Urinary bladder (tissue), 4 donors: ENCODE data around the gene FBXO34. TPM values are rescaled to one million over a fixed set of nuclear protein-coding genes. Genes with fewer than 3 reads are reported as not detected.
A peak's percentile ranks its signal among the peaks of the same experiment; 100 is the strongest.
"Not testable (repeated sequence)": the region's sequence is repeated elsewhere in the genome, so short reads cannot be mapped to it uniquely, and the experiment has no call there.

Source experiments
- DNase-seq: peaks from one replicate; pipeline ENCODE4 v3.0.0-alpha.2; 2015; ENCODE audit errors: extremely low spot score
- H3K27ac ChIP-seq: one replicate; pipeline ENCODE4 v1.5.1; 2013; ENCODE audit warnings: low read depth, mild to moderate bottlenecking, moderate library complexity
- H3K36me3 ChIP-seq: one replicate; pipeline ENCODE4 v1.6.1; 2013; ENCODE audit warnings: mild to moderate bottlenecking, moderate library complexity; ENCODE audit not compliant: insufficient read depth
- H3K4me1 ChIP-seq: one replicate; pipeline ENCODE4 v1.6.1; 2013; ENCODE audit warnings: mild to moderate bottlenecking, moderate library complexity; ENCODE audit not compliant: insufficient read depth
- H3K4me3 ChIP-seq: one replicate; pipeline ENCODE4 v1.5.1; 2013; ENCODE audit warnings: low read depth, low read length
- WGBS: extraction: QIAGEN DNeasy Blood & Tissue Kit; methylation state at CpG from one replicate; pipeline ENCODE4 v1.1.7; 2013; 5-methylcytosine and 5-hydroxymethylcytosine counted together
- polyA plus RNA-seq: library from polyadenylated mRNA; stranded (reverse); fragments of 200-250 nt; gene quantifications from one replicate; pipeline ENCODE4 v1.2.3, GENCODE V29; 2013
- total RNA-seq: library from RNA; depleted of rRNA; stranded (reverse); fragments of >200 nt; gene quantifications from one replicate; pipeline ENCODE4 v1.2.3, GENCODE V29; 2014
- donor health status: healthy with polysubstance abuse.
- donor health status: healthy.

FBXO34 gene
- total and polyA plus RNA-seq, 2 donors: 12.1 to 39.0 TPM

DNA sequence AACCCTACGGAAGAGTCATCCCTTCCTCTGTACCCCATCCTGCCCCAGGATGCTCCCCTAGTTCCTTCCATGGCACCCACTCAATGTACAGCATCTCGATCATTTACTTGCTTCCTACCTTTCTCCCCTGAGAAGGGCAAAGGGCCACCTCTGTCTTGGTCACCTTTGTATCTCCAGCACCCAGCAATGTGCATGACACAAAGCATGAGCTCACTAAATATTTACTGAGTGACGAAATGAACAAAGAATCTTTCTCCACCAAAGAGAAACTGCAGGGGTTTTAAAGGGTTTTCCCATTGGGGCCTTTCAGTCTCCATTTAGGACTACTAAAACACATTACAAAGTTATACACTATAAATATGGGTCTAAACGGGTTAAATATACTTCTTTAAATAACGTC, 109.8 kb downstream of the FBXO34 start:
- Histone ChIP-seq H3K4me1 (no peaks in the 10 kb centered on the region), H3K36me3 (peaks cover 1% of the 10 kb centered on the region), H3K4me3 (no peak overlapping the region), H3K27ac (no peak overlapping the region)
- 84% methylated on average over 5 of the region's 5 CpGs for WGBS
- no peak for DNase-seq

DNA sequence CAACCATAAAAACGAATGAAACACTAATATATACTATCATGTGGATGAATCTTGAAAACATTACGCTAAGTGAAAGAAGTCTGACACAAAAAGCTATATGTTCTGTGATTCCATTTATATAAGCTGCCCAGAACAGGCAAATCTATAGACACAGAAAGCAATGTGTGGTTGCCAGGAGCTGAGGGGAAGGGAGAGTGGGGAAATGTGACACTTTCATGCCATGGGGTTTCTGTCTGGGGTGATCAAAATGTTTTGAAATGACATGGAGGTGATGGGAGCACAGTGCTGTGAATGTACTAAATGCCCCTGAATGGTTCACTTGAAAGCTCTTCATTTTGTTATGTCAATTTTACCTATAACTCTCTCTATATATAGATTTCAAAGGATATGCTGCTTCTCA, 110.3 kb downstream of the FBXO34 start:
- Histone ChIP-seq H3K27ac (no peak overlapping the region), H3K4me3 (no peak overlapping the region)

DNA sequence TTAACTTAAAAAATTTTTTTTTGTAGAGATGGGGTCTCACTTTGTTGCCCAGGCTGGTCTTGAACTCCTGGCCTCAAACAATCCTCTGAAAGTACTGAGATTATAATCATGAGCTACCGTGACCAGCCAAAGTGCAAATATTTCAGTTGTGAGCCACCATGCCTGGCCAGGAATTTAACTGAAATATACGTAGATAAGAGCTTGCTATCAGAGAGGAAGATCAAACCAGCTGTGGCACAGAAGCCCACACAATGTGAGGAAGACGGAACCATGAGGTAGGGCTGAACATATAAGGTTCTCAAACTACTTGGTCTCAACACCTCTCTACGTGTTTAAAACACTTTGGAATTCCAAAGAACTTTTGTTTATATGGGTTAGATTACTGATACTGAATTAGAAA, 111.3 kb downstream of the FBXO34 start:
- whole genome bisulfite sequencing: 75% methylated on average over 4 of the region's 4 CpGs
- no peak overlapping the region for H3K27ac ChIP-seq
- no peak overlapping the region for H3K4me3 ChIP-seq
- no peaks in the 10 kb centered on the region for H3K4me1 ChIP-seq
- peaks cover 4% of the 10 kb centered on the region for H3K36me3 ChIP-seq
- no peak for DNase-seq

More for the DNA sequence above, 110.3 kb downstream of the FBXO34 start:
- Histone ChIP-seq H3K36me3 (peaks cover 1% of the 10 kb centered on the region), H3K4me1 (no peaks in the 10 kb centered on the region)
- WGBS: 95% methylated on average over 2 of the region's 2 CpGs
- no peak for DNase-seq

DNA sequence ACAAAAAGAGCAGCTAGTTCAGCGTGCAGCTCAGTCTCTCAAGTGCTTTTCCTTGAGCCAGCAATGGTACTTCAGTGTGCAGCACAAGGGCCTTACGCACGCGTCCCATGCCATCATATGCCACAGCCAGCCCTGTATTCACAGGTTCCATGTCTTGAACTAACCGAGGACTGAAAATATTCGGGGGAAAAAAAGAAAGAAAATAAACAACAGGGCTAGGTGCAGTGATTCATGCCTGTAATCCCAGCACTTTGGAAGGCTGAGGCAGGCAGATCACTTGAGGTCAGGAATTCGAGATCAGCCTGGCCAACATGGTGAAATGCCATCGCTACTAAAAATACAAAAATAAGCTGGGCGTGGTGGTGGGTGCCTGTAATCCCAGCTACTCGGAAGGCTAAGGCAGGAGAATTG, 111.8 kb downstream of the FBXO34 start:
- DNase-seq, H3K36me3 ChIP-seq, H3K27ac ChIP-seq, H3K4me3 ChIP-seq, H3K4me1 ChIP-seq: not testable (repeated sequence)
- WGBS: 86% methylated on average over 10 of the region's 10 CpGs

DNA sequence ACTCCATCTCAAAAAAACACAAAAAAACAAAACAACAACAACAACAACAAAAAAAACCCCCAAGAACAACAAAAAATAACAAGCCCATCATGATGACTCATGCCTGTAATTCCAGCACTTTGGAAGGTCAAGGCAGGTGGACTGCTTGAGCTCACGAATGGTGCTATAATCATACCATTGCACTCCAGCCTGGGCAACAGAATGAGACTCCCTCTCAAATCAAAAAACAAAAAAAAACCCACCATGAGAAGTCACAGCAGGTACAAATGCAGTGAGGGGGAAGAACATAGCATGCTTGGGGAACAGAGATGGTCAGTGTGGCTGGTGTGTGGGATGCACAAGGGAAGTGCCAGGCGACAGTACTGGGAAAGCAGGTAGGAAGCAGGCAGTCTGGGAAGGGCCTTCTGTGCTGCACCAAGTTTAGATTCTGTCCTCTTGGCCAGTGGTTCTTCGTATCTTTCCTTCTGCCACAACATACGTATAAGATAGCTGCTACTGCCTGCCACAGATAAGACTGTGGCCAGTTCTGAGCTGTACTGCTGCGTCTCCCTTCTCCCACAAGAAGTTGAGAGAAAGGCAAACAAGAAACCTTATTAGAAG, 112.4 kb downstream of the FBXO34 start:
- H3K27ac ChIP-seq: no peak overlapping the region
- no peak for DNase-seq
- H3K36me3 ChIP-seq: peaks cover 5% of the 10 kb centered on the region
- H3K4me3 ChIP-seq: no peak overlapping the region
- WGBS: 84% methylated on average over 5 of the region's 5 CpGs
- no peaks in the 10 kb centered on the region for H3K4me1 ChIP-seq

DNA sequence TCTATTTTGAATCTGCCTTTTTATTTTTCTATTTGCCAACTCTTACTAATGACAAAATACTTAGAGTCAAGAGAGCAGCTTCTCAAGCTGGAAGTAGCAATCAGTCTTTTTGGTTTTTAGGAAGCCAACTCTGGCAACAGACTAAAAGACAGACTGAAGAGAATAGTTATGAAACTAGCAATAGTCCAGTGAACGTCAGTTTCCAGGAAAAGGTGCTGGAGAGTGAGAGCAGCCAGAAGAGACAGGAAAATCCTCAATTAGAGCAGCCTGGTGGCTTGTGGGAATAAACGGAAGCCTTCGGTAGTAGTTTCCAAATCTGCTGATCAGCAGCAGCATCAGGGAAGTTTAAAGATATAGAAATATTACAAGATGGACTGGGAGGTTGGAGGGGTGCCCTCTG, 113.3 kb downstream of the FBXO34 start:
- DNase-seq: no peak
- Histone ChIP-seq H3K4me1 (no peaks in the 10 kb centered on the region), H3K27ac (no peak overlapping the region), H3K4me3 (no peak overlapping the region), H3K36me3 (peaks cover 6% of the 10 kb centered on the region)
- 79% methylated on average over 3 of the region's 3 CpGs for WGBS

DNA sequence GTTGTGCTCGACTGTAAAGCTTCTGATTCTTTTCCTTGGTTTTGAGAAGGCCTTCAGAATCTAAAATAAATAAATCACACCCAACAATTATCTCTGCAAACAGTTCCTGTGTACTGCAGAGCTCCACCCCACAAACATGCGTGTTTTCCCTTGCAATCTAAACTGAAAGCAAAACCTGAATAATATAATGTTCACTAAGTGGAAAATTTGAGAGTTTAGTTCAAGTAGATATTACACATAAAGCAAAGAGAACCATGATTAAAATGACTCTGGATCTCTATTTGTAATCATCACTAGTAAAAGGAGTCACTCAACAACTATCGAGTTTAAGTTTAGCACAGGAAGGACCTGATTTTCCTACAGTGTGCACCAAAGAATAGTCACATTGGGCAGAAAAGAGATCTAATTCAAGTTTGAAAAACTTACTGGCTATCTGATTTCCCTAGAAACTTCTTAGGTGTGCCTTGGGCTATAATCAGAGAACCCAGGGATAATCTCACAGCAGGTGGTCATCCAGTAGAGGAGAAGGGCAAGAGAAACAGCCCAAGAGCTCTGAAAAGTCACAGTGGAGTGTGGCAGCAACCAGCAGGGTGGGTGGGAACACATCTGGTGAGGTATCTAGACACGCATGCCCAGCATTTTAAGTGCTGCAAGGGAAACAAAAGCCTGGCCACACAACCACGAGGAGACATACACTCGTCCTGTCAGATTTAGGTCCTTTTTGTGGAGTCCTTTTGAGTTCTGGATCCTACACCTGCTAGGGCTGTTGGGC, 115.0 kb downstream of the FBXO34 start:
- 84% methylated on average over 6 of the region's 6 CpGs for WGBS
- no peak overlapping the region for H3K4me3 ChIP-seq
- H3K36me3 ChIP-seq: peaks cover 6% of the 10 kb centered on the region
- no peaks in the 10 kb centered on the region for H3K4me1 ChIP-seq
- no peak overlapping the region for H3K27ac ChIP-seq
- no peak for DNase-seq

DNA sequence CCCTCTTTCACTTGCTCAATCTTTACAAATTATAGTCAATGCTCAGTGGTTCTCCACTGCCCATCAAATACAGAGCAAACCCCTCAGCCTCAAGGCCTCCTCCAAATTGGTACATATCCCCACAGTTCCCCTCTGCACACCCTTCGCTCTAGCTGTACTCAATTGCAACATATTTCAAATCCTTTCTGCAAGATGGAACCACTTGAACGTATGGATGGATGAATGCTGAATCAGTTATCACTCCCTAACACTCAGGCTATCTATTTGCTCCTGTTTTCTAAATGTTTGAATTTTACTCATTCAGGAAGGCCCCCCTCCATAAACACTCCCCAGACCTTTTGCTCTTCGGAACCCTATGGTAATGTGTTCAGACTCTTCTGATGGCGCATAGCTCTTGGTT, 115.9 kb downstream of the FBXO34 start:
- WGBS: 96% methylated on average over 4 of the region's 4 CpGs
- DNase-seq: no peak
- no peak overlapping the region for H3K27ac ChIP-seq
- H3K4me3 ChIP-seq: no peak overlapping the region
- peaks cover 5% of the 10 kb centered on the region for H3K36me3 ChIP-seq
- no peaks in the 10 kb centered on the region for H3K4me1 ChIP-seq

DNA sequence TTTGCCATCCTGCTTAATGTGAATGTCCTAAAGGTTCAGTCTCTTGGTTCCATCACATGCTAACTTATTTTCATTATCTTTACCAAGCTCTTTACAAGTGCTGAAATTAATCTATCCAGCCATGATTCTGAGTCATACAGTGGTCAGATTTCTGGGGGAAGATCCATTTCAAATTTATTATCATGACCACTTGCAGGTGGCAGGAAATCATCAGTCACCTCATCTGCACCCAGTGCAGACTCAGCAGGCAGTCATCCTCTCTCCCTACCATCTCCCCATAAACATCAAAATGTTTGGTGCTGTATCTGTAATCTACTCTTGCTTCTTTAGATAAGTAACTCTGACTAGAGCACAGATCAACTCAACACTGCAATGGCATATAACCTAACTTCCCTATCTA, 116.9 kb downstream of the FBXO34 start:
- Histone ChIP-seq H3K4me3 (no peak overlapping the region), H3K4me1 (no peaks in the 10 kb centered on the region), H3K36me3 (peaks cover 5% of the 10 kb centered on the region), H3K27ac (no peak overlapping the region)
- no peak for DNase-seq

DNA sequence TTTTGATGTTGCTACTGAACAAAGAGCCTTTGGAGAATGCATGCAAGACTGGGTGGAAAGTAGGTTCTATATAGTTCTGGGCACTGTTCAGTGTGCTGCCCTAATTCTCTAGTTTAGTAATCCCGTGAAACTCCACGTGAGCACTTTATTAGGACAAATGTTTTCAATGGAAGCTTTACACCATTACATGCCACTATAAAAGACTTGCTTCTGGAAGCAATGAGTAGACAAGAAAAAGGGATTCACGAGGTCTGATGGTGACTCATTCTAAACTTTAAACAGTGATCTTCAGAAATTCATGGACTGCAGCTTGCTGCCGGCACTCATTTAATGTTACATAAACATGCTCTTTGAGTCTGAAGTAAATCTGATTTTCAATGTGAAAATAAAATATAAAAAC, 118.1 kb downstream of the FBXO34 start:
- H3K4me3 ChIP-seq: no peak overlapping the region
- WGBS: 54% methylated on average over 4 of the region's 4 CpGs
- no peak for DNase-seq
- peaks cover 5% of the 10 kb centered on the region for H3K36me3 ChIP-seq
- no peak overlapping the region for H3K27ac ChIP-seq
- H3K4me1 ChIP-seq: no peaks in the 10 kb centered on the region

DNA sequence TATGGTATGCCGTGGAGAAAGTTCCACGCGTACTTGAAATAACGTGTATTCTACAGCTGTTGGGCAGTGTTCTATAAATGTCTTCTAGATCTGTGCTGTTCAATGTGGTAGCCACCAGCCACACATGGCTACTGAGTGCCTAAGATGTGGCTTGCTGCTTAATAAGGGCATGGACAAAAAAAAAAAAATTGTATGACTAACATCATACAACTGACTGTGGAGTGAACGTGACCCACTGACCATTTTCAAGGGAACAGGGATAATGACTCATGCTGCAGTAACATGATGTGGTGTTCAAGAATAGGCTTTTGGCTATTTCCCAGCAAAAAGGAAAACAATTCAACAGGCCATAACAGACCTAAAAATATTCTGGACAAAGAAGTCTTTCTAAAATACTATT, 127.5 kb downstream of the FBXO34 start:
- DNase-seq: no peak
- WGBS: 72% methylated on average over 5 of the region's 5 CpGs
- Histone ChIP-seq H3K4me1 (no peaks in the 10 kb centered on the region), H3K27ac (no peak overlapping the region), H3K36me3 (no peaks in the 10 kb centered on the region), H3K4me3 (no peak overlapping the region)

DNA sequence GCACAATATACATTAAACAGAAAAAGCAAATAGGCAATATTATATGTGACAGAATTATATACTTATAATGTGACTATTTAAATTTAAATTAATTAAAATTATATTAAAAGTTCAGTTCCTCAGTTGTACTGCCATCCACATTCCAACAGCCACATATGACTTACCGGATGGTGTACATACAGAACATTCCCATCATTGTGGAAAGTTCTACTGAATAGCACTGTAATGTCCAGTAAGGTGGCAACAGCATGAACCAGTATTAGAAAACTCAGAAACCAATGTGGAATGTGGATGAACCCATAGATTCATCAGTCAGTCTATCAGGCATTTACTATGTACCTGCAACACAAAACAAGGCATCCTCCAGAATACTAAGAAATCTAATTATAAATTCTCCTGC, 128.0 kb downstream of the FBXO34 start:
- WGBS: 90% methylated on average over 1 of the region's 1 CpG
- DNase-seq: no peak
- H3K36me3 ChIP-seq: no peaks in the 10 kb centered on the region
- peak overlapping the region; percentile 32 for H3K27ac ChIP-seq
- no peak overlapping the region for H3K4me3 ChIP-seq
- no peaks in the 10 kb centered on the region for H3K4me1 ChIP-seq

DNA sequence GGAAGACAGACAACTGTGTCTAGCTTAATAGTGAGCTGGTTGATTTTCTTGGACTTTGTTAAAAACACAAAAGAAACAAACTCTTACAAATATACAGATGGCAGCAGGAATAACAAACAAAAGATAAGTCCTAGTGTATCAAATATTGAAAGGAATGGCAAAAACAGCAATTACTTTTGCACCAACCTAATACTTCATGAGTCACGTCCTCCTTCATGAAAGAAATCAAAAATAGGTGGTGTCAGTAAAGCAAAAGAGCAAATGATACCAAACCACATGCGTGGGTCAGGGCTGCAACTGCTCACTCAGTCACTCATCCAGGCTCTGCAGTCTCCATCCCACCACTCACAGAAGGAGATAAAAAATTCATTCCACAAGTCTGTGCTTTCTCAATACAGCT, 128.6 kb downstream of the FBXO34 start:
- no peak overlapping the region for H3K4me3 ChIP-seq
- H3K27ac ChIP-seq: no peak overlapping the region
- no peaks in the 10 kb centered on the region for H3K36me3 ChIP-seq
- WGBS: 80% methylated on average over 2 of the region's 2 CpGs
- DNase-seq: no peak
- H3K4me1 ChIP-seq: no peaks in the 10 kb centered on the region

DNA sequence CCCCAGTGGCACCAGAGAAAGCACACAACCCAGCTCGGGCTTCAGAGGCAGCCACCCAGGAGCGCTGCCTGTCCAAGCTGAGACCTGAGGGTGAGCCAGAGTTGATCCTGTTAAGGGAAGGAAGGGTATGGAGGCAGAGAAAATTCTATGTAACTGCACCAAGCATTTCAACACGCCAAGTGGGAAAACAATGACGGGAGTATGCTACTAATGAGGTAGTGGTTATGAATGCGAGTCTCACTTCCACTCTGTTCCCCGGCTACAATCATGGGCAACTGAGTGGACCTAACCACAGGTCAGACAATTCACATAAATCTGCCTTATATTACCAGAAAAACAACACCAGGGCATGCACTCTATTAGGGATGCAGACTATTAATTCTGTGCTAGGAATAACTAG, 130.5 kb downstream of the FBXO34 start:
- Histone ChIP-seq H3K4me1 (no peaks in the 10 kb centered on the region), H3K4me3 (no peak overlapping the region), H3K36me3 (no peaks in the 10 kb centered on the region), H3K27ac (no peak overlapping the region)
- no peak for DNase-seq
- WGBS: 83% methylated on average over 6 of the region's 6 CpGs
